Esophagus muscularis mucosa (tissue), 4 donors: Measurements from ENCODE around the gene SIK3. TPM values are rescaled to one million over a fixed set of nuclear protein-coding genes. Genes with fewer than 3 reads are reported as not detected.

Experiments
- DNase-seq: peaks from one replicate; pipeline ENCODE4 v3.0.0-alpha.2; 2017; ENCODE audit errors: extremely low spot score
- H3K27ac ChIP-seq, 4 donors: fragments of 200-600 bp; sonication (generic); replicated peaks in 1 of 4; 1 replicate in 3 of 4; 2 replicates in 1 of 4; pipeline ENCODE4 v1.5.1; 2016 to 2019; ENCODE audit warnings: mild to moderate bottlenecking in 1 of 4
- H3K27me3 ChIP-seq, 4 donors: fragments of 200-600 bp; sonication (generic); one replicate each; pipeline versions ENCODE4 v1.5.1 to v1.6.0; 2016 to 2019
- H3K36me3 ChIP-seq, 4 donors: fragments of 200-600 bp; sonication (generic); one replicate each; pipeline ENCODE4 v1.5.1; 2016 to 2019
- H3K4me1 ChIP-seq, 4 donors: fragments of 200-600 bp; sonication (generic); one replicate each; pipeline ENCODE4 v1.5.1; 2016 to 2019
- H3K4me3 ChIP-seq, 4 donors: fragments of 200-600 bp; sonication (generic); 1 replicate in 2 of 4; 2 replicates in 2 of 4; pipeline ENCODE4 v1.5.1; 2016 to 2019; ENCODE audit warnings: mild to moderate bottlenecking in 4 of 4, moderate library complexity in 1 of 4
- H3K9me3 ChIP-seq, 4 donors: fragments of 200-600 bp; sonication (generic); 1 replicate in 3 of 4; 2 replicates in 1 of 4; pipeline ENCODE4 v1.5.1; 2016 to 2019
- EP300 ChIP-seq: sonication (generic); formaldehyde crosslinking; IDR thresholded peaks from one replicate; pipeline ENCODE4 v1.6.1; 2017; ENCODE audit warnings: antibody characterized with exemption
- POLR2A ChIP-seq: fragments of 450-650 bp; IDR thresholded peaks from one replicate; pipeline ENCODE4 v1.6.1; 2017; ENCODE audit warnings: antibody characterized with exemption, moderate library complexity, mild to moderate bottlenecking, low read depth
- POLR2AphosphoS5 ChIP-seq, 2 donors: sonication (generic); formaldehyde crosslinking; IDR thresholded peaks; one replicate each; pipeline ENCODE4 v1.6.1; 2017; ENCODE audit warnings: antibody characterized with exemption in 2 of 2
- WGBS: methylation state at CpG from one replicate; pipeline ENCODE4 v1.1.5; 2018; 5-methylcytosine and 5-hydroxymethylcytosine counted together
- intact Hi-C: fragments of 100-400 bp; cut with DNase I; formaldehyde crosslinking; loops from one replicate; pipeline ENCODE4 v1.15.1; 2023
- total RNA-seq, 4 donors: library from RNA; depleted of rRNA; stranded (reverse); fragments of >200 nt; gene quantifications; one replicate each; pipeline versions ENCODE4 v1.1.0 to v1.2.1, GENCODE V29; 2016
- TF ChIP-seq, protein P1 (sequence below), 3 experiments: fragments of 200-600 bp in 2 of 3; fragments of 450-650 bp in 1 of 3; sonication (generic) in 2 of 3; IDR thresholded peaks; one replicate each; pipeline ENCODE4 v1.5.1; 2017 to 2019; ENCODE audit warnings: antibody characterized with exemption in 3 of 3, mild to moderate bottlenecking in 2 of 3, moderate library complexity in 1 of 3

SIK3 gene
- total RNA-seq, 4 donors from 2014 or later, result 39.5 to 53.5 (median 42.3) TPM

DNA sequence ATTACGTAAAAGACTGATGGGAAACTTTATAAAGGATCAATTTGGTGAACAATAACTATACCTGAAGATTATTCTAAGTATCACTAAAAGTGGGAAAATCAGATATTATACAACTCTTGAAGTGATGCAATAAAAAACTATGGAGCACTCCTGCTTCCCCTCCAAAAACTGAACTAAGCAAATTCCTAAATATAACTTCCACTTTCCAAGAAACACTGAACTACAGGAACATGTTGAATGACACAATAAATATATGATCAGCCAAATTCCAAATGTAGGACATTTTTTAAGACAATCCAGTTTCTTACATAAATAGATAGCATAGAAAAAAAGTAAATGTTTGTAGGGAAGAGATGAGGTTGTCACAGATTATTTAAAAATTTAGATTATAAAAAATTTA lies 158.7 kb downstream of the SIK3 start:
- DNase-seq, result no peak
- Histone ChIP-seq H3K4me1 (peaks cover 0 to 4% (median 0%) of the 10 kb centered on the region in 4 donors), H3K27ac (no peak overlapping the region), H3K27me3 (no peaks in the 10 kb centered on the region), H3K9me3 (no peaks in the 10 kb centered on the region), H3K36me3 (peaks cover 0 to 11% (median 0%) of the 10 kb centered on the region in 4 donors), H3K4me3 (no peak overlapping the region)
- TF ChIP-seq EP300 (no peak), POLR2AphosphoS5 (IDR thresholded peaks at IDR 0.05) (no peak), POLR2A (no peak)
- TF ChIP-seq, protein P1, sequence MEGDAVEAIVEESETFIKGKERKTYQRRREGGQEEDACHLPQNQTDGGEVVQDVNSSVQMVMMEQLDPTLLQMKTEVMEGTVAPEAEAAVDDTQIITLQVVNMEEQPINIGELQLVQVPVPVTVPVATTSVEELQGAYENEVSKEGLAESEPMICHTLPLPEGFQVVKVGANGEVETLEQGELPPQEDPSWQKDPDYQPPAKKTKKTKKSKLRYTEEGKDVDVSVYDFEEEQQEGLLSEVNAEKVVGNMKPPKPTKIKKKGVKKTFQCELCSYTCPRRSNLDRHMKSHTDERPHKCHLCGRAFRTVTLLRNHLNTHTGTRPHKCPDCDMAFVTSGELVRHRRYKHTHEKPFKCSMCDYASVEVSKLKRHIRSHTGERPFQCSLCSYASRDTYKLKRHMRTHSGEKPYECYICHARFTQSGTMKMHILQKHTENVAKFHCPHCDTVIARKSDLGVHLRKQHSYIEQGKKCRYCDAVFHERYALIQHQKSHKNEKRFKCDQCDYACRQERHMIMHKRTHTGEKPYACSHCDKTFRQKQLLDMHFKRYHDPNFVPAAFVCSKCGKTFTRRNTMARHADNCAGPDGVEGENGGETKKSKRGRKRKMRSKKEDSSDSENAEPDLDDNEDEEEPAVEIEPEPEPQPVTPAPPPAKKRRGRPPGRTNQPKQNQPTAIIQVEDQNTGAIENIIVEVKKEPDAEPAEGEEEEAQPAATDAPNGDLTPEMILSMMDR (IDR thresholded peaks at IDR 0.05), result no peak
- intact Hi-C loops, result no loop called here
- 100% methylated on average over 1 of the region's 1 CpG for WGBS

DNA sequence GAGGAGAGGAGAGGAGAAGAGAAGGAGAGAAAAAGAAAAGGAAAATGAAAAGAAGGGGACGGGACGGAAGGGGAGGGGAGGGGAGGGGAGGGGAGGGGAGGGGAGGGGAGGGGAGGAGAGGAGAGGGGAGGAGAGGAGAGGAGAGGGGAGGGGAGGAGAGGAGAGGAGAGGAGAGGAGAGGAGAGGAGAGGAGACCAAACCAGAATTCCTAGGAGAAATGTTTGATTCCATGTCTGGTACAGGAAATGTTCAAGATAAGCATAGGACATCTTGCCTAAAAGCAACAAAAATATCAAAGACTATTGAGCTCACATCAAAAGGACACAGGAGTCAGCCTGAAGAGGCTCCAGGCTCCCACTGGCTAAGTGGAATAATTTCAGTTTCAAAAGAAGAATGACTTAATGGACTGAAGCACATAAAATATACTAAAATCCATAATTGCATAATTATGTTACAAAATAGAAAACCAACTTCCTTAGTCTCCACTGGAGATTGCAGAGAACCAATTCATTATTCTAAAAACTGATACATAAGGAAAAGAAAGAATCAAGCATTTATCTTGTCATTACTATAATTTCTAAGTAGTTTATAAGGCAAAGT lies 159.7 kb downstream of the SIK3 start:
- no peak for TF ChIP-seq POLR2AphosphoS5 (IDR thresholded peaks at IDR 0.05)
- TF ChIP-seq, protein P1 (IDR thresholded peaks at IDR 0.05), result no peak
- TF ChIP-seq EP300, result no peak
- TF ChIP-seq POLR2A, result no peak
- WGBS, result 79% methylated on average over 2 of the region's 2 CpGs
- no peak overlapping the region for H3K27ac ChIP-seq
- H3K4me1 ChIP-seq, result peaks cover 0 to 4% (median 0%) of the 10 kb centered on the region in 4 donors
- DNase-seq, result no peak
- H3K9me3 ChIP-seq, result no peaks in the 10 kb centered on the region
- no peaks in the 10 kb centered on the region for H3K27me3 ChIP-seq
- no peak overlapping the region for H3K4me3 ChIP-seq
- intact Hi-C loops, result no loop called here
- peaks cover 0 to 11% (median 0%) of the 10 kb centered on the region in 4 donors for H3K36me3 ChIP-seq

DNA sequence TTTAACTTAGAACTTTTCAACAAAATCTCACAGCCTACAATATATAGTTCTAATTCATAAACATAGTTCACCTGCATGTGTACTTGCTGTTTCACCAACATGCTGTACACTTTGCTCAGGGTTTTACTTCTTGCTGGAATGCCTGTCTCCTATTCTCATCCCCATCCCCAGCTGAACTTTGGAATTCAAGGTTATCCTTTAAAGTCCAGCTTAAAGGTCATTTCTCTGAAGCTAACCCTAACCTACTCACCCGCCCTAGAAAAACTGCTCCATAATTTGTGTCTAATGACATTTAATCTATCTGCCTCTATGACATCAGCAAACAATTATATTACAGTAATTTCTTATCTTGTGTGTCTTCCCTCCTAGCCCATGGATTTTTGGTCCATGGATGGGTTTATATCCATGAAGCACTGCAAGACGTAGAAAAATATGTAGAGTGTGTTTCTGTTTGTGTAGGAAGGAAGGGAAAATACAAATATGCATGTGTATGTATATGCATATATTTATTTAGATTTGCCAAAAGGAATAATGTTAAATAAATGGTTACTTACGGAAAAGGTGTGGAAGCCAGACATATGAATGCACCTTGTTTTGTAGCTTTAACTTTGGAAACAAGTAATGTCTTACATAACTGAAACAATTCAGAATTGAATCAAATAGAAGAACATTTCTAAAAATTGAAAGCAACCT lies 161.3 kb downstream of the SIK3 start:
- DNase-seq, result no peak
- Histone ChIP-seq H3K4me1 (peaks cover 8 to 15% (median 9%) of the 10 kb centered on the region in 4 donors), H3K36me3 (peaks cover 0 to 11% (median 0%) of the 10 kb centered on the region in 4 donors), H3K4me3 (no peak overlapping the region), H3K9me3 (no peaks in the 10 kb centered on the region), H3K27me3 (no peaks in the 10 kb centered on the region), H3K27ac (no peak overlapping the region)
- TF ChIP-seq, protein P1 (IDR thresholded peaks at IDR 0.05), result no peak
- TF ChIP-seq POLR2A (no peak), EP300 (no peak), POLR2AphosphoS5 (IDR thresholded peaks at IDR 0.05) (no peak)
- WGBS, result 94% methylated on average over 3 of the region's 3 CpGs
- intact Hi-C loops, result no loop called here

DNA sequence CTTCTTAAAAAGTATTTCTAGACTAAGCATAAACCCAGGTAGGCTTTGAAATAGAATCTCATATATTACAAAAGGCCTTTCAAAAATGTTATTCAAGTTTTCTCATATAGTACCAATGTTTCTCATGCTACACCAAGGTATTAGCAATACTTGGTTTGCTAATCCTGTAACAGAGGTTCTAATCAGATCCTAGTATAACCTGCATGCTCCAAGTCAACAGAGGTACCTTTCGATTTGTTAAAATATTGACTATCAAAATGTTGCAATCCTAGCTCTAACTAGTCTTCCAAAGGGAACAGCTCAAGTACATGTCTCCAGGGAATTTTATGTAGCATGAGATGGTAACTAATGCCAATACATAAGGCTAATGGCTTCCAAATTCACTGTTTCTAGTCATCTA lies 162.7 kb downstream of the SIK3 start:
- Histone ChIP-seq H3K27ac (no peak overlapping the region), H3K36me3 (peaks cover 0 to 11% (median 0%) of the 10 kb centered on the region in 4 donors), H3K27me3 (no peaks in the 10 kb centered on the region), H3K4me3 (no peak overlapping the region), H3K4me1 (peaks cover 22 to 29% (median 22%) of the 10 kb centered on the region in 4 donors), H3K9me3 (no peaks in the 10 kb centered on the region)
- intact Hi-C loops, result no loop called here
- 100% methylated on average over 1 of the region's 1 CpG for WGBS
- DNase-seq, result no peak
- TF ChIP-seq EP300 (no peak), POLR2AphosphoS5 (IDR thresholded peaks at IDR 0.05) (no peak), POLR2A (no peak)
- TF ChIP-seq, protein P1 (IDR thresholded peaks at IDR 0.05), result no peak
